HT1080 (cell line): ENCODE measurements around the gene DENND4C. TPM values are rescaled to one million over a fixed set of nuclear protein-coding genes. Genes with fewer than 3 reads are reported as not detected.
"Not testable (repeated sequence)": the region's sequence is repeated elsewhere in the genome, so short reads cannot be mapped to it uniquely, and the experiment has no call there.

ENCODE experiments used
- DNase-seq: peaks from one replicate; pipeline ENCODE4 v3.0.0-alpha.2; 2015; ENCODE audit warnings: low read depth
- total RNA-seq: library from RNA; depleted of rRNA; stranded (reverse); fragments of >200 nt; shearing (Covaris generic); gene quantifications from 2 replicates; pipeline ENCODE4 v1.2.3, GENCODE V29; 2014; rRNA removed

The DENND4C gene
- total RNA-seq, 1 experiment from 2014 or later = 14.9 TPM

GRCh38 chr9:19409401-19410194, 179.1 kb downstream of the DENND4C start:
- DNase-seq = peak; percentile 28

GRCh38 chr9:19410195-19410503, 179.7 kb downstream of the DENND4C start:
- DNase-seq = no peak

- no peak for DNase-seq
These were observed 180.1 kb downstream of the DENND4C start for GRCh38 chr9:19410594-19410993.

GRCh38 chr9:19411316-19411715, 180.8 kb downstream of the DENND4C start:
- no peak for DNase-seq

GRCh38 chr9:19413456-19413855, 183.0 kb downstream of the DENND4C start:
- not testable (repeated sequence) for DNase-seq

- DNase-seq = peak; percentile 21
These were observed 185.7 kb downstream of the DENND4C start for GRCh38 chr9:19416143-19416542.

- no peak for DNase-seq
These were observed 190.4 kb downstream of the DENND4C start for GRCh38 chr9:19420877-19421276.

Other genes starting within 250 kb of the DENND4C start
- not detected in 2 replicates for gene SAXO1, start 197.5 kb upstream of the DENND4C start, total RNA-seq
- 26.1 and 39.1 TPM in 2 replicates for gene RRAGA, start 181.3 kb upstream of the DENND4C start, total RNA-seq
- gene HAUS6, start 127.8 kb upstream of the DENND4C start, total RNA-seq = 33.6 and 35.2 TPM in 2 replicates
- not detected in 2 replicates for gene PLIN2, start 103.2 kb upstream of the DENND4C start, total RNA-seq
- gene RPS6, start 149.5 kb downstream of the DENND4C start, total RNA-seq = 2,520 and 2,625 TPM in 2 replicates
- gene ACER2, start 178.3 kb downstream of the DENND4C start, total RNA-seq = 2.2 and 2.4 TPM in 2 replicates